Measurements from ENCODE around the gene MCC. TPM values are rescaled to one million over a fixed set of nuclear protein-coding genes. Genes with fewer than 3 reads are reported as not detected.

Gene MCC
- total and polyA plus RNA-seq, 2 donors (not counting 1 experiment from before 2014, with no cell fraction given) = 0.09 to 0.32 TPM

DNA sequence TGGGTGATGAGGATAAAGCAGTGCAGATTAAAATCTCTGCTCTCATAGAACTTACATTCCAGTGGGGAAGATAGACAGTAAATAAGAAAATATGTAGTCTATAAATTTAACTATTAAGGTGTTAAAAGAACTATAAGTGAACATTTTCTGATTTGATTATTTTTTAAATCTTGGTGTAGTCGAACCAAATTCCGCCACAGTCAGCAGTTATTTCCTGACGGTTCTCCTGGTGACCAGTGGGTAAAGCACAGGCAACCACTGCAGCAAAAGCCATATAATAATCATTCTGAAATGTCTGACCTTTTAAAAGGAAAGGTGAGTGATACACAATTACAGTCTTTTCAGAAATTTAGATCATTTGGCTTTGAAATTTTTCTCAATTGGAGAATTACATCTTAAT lies 484.5 kb downstream of the MCC start:
- Histone ChIP-seq H2AFZ (ENCODE audit: insufficient read depth, low read depth, low read length, poor library complexity, severe bottlenecking) (no peak overlapping the region), H3K4me1 (ENCODE audit: control insufficient read depth in 2 of 2, insufficient read depth in 2 of 2, low read length in 2 of 2) (no peaks in the 10 kb centered on the region), H3K27me3 (replicated peaks in 1 of 4; ENCODE audit: control extremely low read depth in 1 of 4, control insufficient read depth in 3 of 4, insufficient read depth in 4 of 4, low read length in 3 of 4) (no peaks in the 10 kb centered on the region), H3K4me2 (replicated peaks; ENCODE audit: low read depth, low read length, poor library complexity, severe bottlenecking) (no peak overlapping the region), H3K36me3 (replicated peaks in 1 of 2; ENCODE audit: control extremely low read depth in 1 of 2, control insufficient read depth in 1 of 2, extremely low read depth in 1 of 2, insufficient read depth in 2 of 2, low read length in 1 of 2) (peaks cover 5 to 74% of the 10 kb centered on the region in 2 experiments), H3K4me3 (ENCODE audit: control extremely low read depth in 1 of 5, extremely low read depth in 1 of 5, insufficient read depth in 1 of 5, low read depth in 2 of 5, low read length in 4 of 5) (no peak overlapping the region), H3K9me3 (ENCODE audit: control extremely low read depth in 1 of 3, control insufficient read depth in 2 of 3, insufficient read depth in 1 of 3, low read length in 2 of 3) (no peaks in the 10 kb centered on the region), H3K27ac (ENCODE audit: low read length in 2 of 2) (no peak overlapping the region), H4K20me1 (ENCODE audit: control insufficient read depth, insufficient read depth, low read length, poor library complexity, severe bottlenecking) (peaks cover 11% of the 10 kb centered on the region), H3K9ac (ENCODE audit: low read length) (no peak overlapping the region), H3K79me2 (ENCODE audit: control insufficient read depth, insufficient read depth, low read length) (peaks cover 15% of the 10 kb centered on the region)
- no CpG with 5 or more reads among the region's 3 CpGs for WGBS (ENCODE audit: insufficient coverage)
- Mint-ChIP-seq H3K27me3 (no peaks in the 10 kb centered on the region), H3K4me1 (no peaks in the 10 kb centered on the region), H3K27ac (no peak overlapping the region), H3K9me3 (ENCODE audit: insufficient read depth) (no peaks in the 10 kb centered on the region), H3K4me3 (no peak overlapping the region)
- ChIA-PET CTCF (no interaction called here), POLR2A (no interaction called here)
- ATAC-seq (ENCODE audit: low read depth) = no peak
- intact Hi-C loops (cut with micrococcal nuclease) = no loop called here
- DNase-seq = no peak
- TF ChIP-seq CTCF (IDR thresholded peaks at IDR 0.05) (no peak), EZH2 (IDR thresholded peaks at IDR 0.05; ENCODE audit: borderline replicate concordance, insufficient read depth, low read depth, low read length, poor library complexity, severe bottlenecking) (no peak)

DNA sequence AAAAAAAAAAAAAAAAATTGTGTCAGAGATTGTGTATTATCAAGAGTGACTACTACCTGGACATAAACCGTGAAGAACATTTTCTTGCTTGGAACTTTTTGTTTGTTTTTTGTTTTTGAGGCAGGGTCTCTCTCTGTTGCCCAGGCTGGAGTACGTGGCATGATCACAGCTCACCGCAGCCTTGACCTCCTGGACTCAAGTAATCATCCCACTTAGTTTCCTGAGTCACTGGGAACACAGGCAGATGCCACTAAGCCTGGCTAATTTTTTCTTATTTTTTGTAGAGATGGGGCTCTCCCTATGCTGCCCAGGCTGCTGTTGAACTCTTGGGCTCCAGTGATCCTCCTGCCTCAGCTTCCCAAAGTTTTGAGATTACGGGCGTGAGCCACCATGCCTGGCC lies 485.8 kb downstream of the MCC start:
- H3K9me3 ChIP-seq (ENCODE audit: control extremely low read depth in 1 of 3, control insufficient read depth in 2 of 3, insufficient read depth in 1 of 3, low read length in 2 of 3) = no peaks in the 10 kb centered on the region
- intact Hi-C loops (cut with micrococcal nuclease) = no loop called here
- ChIA-PET POLR2A (no interaction called here), CTCF (interaction anchor here (0.5 kb wide), 1 partner anchor 522 kb away, joined by 4 read pairs; no protein-coding TSS in a partner anchor)
- no peak overlapping the region for H3K27ac ChIP-seq (ENCODE audit: low read length in 2 of 2)
- no peaks in the 10 kb centered on the region for H3K27me3 ChIP-seq (replicated peaks in 1 of 4; ENCODE audit: control extremely low read depth in 1 of 4, control insufficient read depth in 3 of 4, insufficient read depth in 4 of 4, low read length in 3 of 4)
- peaks cover 9 to 77% of the 10 kb centered on the region in 2 experiments for H3K36me3 ChIP-seq (replicated peaks in 1 of 2; ENCODE audit: control extremely low read depth in 1 of 2, control insufficient read depth in 1 of 2, extremely low read depth in 1 of 2, insufficient read depth in 2 of 2, low read length in 1 of 2)
- peaks cover 14% of the 10 kb centered on the region for H4K20me1 ChIP-seq (ENCODE audit: control insufficient read depth, insufficient read depth, low read length, poor library complexity, severe bottlenecking)
- Mint-ChIP-seq H3K4me3 (no peak overlapping the region), H3K9me3 (ENCODE audit: insufficient read depth) (no peaks in the 10 kb centered on the region), H3K4me1 (no peaks in the 10 kb centered on the region), H3K27me3 (no peaks in the 10 kb centered on the region), H3K27ac (no peak overlapping the region)
- WGBS (ENCODE audit: insufficient coverage) = 94% methylated on average over 3 of the region's 5 CpGs
- ATAC-seq (ENCODE audit: low read depth) = no peak
- TF ChIP-seq CTCF (IDR thresholded peaks at IDR 0.05) (no peak), EZH2 (IDR thresholded peaks at IDR 0.05; ENCODE audit: borderline replicate concordance, insufficient read depth, low read depth, low read length, poor library complexity, severe bottlenecking) (no peak)
- H3K4me3 ChIP-seq (ENCODE audit: control extremely low read depth in 1 of 5, extremely low read depth in 1 of 5, insufficient read depth in 1 of 5, low read depth in 2 of 5, low read length in 4 of 5) = no peak overlapping the region
- no peak overlapping the region for H3K9ac ChIP-seq (ENCODE audit: low read length)
- no peak for DNase-seq
- no peak overlapping the region for H2AFZ ChIP-seq (ENCODE audit: insufficient read depth, low read depth, low read length, poor library complexity, severe bottlenecking)
- H3K4me2 ChIP-seq (replicated peaks; ENCODE audit: low read depth, low read length, poor library complexity, severe bottlenecking) = no peak overlapping the region
- no peaks in the 10 kb centered on the region for H3K4me1 ChIP-seq (ENCODE audit: control insufficient read depth in 2 of 2, insufficient read depth in 2 of 2, low read length in 2 of 2)
- H3K79me2 ChIP-seq (ENCODE audit: control insufficient read depth, insufficient read depth, low read length) = peaks cover 29% of the 10 kb centered on the region

Data from B cell (primary cell).